NT2/D1 (cell line): ENCODE results near the gene ZDHHC11.
"Not testable (repeated sequence)": the region's sequence is repeated elsewhere in the genome, so short reads cannot be mapped to it uniquely, and the experiment has no call there.

Experiments
- DNase-seq: peaks from one replicate; pipeline ENCODE4 v3.0.0-alpha.2; 2011; ENCODE audit warnings: low read depth, low spot score
- H3K27me3 ChIP-seq: 2 replicates; pipeline ENCODE4 v1.6.0; 2011; ENCODE audit warnings: mild to moderate bottlenecking; ENCODE audit not compliant: insufficient read length, insufficient read depth
- H3K36me3 ChIP-seq: 2 replicates; pipeline ENCODE4 v1.6.1; 2011; ENCODE audit warnings: mild to moderate bottlenecking, low read length, mixed read lengths; ENCODE audit not compliant: insufficient read depth, insufficient read length
- H3K4me1 ChIP-seq: 2 replicates; pipeline ENCODE4 v1.5.1; 2011; ENCODE audit not compliant: insufficient read depth, insufficient read length
- H3K4me3 ChIP-seq: 2 replicates; pipeline ENCODE4 v1.5.1; 2011; ENCODE audit warnings: low read depth; ENCODE audit not compliant: insufficient read length
- H3K9ac ChIP-seq: 2 replicates; pipeline ENCODE4 v1.6.0; 2011; ENCODE audit warnings: low read depth; ENCODE audit not compliant: insufficient read length
- H3K9me3 ChIP-seq: 2 replicates; pipeline ENCODE4 v1.5.1; 2011; ENCODE audit warnings: mild to moderate bottlenecking, low read length; ENCODE audit not compliant: insufficient read depth
- SUZ12 ChIP-seq: IDR thresholded peaks from 2 replicates; pipeline ENCODE4 v1.6.1; 2011; ENCODE audit not compliant: insufficient read length, insufficient read depth; ENCODE audit errors: extremely low read depth
- YY1 ChIP-seq: IDR thresholded peaks from 2 replicates; pipeline ENCODE4 v1.6.1; 2011; ENCODE audit not compliant: insufficient read length, insufficient read depth
- ZNF274 ChIP-seq: IDR thresholded peaks from 2 replicates; pipeline ENCODE4 v1.6.1; 2011; ENCODE audit warnings: mild to moderate bottlenecking, low read depth, low read length

ZDHHC11 gene

DNA sequence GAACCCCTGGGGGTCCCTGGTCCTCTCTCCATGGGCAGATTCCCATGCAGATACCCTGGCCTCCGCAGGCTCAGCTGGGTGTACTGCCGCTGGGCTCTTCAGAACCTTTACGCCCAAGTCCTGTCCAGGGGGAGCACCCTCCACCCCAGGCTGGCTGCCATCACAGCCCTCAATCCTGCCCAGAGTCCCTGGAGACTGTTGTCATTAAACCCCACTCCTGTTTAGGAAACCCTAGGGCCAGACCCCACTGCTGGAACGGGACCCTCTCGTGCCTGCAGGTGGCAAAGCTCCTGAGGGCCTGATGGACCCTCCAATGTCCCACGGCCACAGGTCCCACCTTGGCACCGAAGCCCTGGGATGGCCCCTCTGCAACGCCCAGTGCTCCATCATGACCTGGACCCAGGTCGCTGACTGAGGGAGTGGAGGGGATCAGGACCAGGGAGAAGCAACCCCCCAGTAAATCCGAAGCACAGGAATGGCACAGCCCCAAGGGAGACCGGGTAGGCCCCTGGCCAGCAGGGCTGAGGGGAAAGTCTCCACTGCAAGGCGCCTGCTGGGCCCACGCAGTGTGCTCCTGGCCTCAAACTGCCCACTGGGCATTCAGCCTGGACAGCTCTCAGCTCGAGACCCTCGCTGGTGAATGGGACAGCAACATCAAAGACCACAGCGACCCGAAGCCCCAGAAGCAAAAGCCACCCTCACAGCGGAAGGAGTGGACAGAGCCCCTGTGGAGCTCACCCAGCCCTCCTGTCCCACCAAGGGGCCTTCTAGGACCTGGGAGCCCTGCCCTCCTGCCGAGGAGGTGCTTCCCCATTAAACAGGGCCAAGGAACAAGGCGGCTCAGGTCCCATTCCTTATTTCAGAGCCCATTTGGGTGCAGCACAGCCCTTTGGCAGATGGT is 74.6 kb downstream of the ZDHHC11 start:
- Histone ChIP-seq H3K9ac (no peak overlapping the region), H3K4me3 (no peak overlapping the region), H3K27me3 (no peaks in the 10 kb centered on the region), H3K36me3 (no peaks in the 10 kb centered on the region), H3K4me1 (peaks cover 2% of the 10 kb centered on the region), H3K9me3 (no peaks in the 10 kb centered on the region)
- TF ChIP-seq SUZ12 = no peak
- TF ChIP-seq YY1 = no peak
- TF ChIP-seq ZNF274 = no peak
- no peak for DNase-seq

DNA sequence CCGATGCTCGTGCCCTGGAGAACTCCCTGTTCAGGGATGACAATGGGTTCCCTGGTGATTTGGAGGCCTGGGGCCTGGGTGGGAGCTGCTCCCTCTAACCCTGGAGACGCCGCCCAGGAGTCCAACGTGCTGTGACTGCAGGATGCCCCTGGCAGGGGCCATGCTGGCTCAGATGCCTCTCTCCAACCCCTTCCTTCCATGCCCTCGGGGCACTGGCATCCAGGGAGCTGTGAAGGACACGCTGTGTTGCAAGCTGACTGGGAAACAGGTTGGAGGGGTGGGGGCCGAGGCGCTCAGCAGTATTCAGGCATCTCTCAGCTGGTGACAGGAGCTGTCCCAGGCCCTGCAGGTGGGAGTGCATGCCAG is 75.2 kb downstream of the ZDHHC11 start:
- H3K27me3 ChIP-seq, H3K9ac ChIP-seq, H3K36me3 ChIP-seq, H3K4me1 ChIP-seq, DNase-seq, H3K9me3 ChIP-seq, H3K4me3 ChIP-seq: not testable (repeated sequence)

DNA sequence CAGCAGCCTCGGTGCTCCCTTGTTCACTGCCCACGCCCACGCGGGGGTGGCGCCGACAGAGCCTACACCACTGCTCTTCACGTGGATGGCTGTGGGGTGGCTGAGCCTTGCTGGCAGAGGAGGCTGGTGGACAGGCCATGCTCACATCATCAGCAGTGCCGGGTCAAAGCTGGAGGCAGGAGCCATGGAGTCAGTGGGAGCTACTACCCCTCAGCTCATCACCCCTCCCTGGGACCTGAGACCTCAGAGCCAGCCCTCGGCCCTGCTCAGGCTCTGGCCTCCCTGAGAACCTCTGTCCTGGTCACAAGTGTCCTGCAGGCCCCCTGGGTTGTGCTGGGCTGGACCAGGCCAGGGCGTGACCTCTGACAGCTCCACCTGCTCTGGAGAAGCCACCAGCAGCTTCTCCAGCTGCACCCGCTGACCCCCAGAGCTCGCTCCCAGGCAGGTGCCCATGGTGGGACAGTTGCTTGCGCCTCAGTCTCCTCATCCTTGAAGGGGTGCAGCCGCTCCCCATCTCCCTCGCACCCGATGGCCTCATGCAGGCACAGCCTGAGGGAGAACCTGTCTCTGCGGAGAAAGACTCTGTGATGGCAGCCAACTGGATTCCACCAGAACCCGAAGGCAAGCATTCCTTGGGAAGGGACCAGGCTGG is 75.8 kb downstream of the ZDHHC11 start:
- not testable (repeated sequence) for H3K9me3 ChIP-seq, DNase-seq, H3K9ac ChIP-seq

DNA sequence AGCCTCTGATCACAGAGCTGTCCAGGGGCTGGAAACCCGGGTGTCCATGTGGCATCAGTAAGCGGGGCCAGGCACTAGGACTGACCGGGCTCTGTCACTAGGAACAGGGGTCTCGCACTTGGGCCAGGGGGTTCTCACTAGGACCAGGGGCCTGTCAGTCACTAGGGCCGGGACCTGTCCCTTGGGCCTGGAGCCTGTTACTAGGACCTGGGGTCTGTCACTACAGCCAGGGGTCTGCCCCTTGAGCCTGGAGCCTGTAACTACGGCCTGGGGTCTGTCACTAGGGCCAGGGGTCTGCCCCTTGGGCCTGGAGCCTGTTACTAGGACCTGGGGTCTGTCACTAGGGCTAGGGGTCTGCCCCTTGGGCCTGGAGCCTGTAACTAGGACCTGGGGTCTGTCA is 76.5 kb downstream of the ZDHHC11 start:
- not testable (repeated sequence) for H3K27me3 ChIP-seq, H3K4me1 ChIP-seq, H3K9ac ChIP-seq, H3K4me3 ChIP-seq, DNase-seq, H3K9me3 ChIP-seq, H3K36me3 ChIP-seq

More for the DNA sequence above, 75.8 kb downstream of the ZDHHC11 start:
- H3K4me1 ChIP-seq, H3K27me3 ChIP-seq, H3K4me3 ChIP-seq, H3K36me3 ChIP-seq: not testable (repeated sequence)

DNA sequence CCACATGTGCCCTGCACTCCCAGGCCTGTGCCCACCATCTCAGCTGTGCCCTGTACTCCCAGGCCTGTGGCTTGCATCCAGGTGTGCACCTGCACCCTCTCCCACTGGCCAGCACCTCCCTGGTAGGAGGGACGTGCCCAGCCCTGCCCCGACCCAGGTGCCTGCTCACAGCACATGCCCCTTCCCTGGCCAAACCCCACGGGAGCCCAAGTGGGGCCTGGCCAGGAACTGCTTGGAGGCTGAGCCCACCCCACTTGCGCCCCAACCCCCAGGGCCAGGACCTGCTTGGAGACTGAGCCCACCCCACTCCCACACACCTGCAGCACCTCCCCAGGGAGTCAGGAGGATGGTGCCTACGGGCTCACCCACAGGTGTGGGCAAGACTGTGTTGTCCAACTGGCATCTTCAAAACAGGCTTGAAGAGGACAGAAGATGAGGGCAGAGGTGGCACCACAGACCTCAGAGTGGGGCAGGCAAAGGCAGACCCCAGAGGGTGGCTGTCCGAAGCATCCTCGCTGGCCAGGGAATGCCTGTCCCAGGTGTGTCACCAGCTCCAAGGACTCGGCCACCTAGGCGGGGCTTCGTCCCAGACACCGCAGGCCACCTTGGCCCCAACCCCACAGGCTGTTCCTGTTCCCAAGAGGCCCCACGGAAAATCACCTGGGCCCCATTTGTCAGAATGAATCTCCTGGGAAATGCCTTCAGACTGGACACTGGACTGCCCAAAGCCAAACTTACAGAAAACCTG is 77.1 kb downstream of the ZDHHC11 start:
- no peak for DNase-seq
- Histone ChIP-seq H3K27me3 (no peaks in the 10 kb centered on the region), H3K9ac (no peak overlapping the region), H3K4me1 (peaks cover 2% of the 10 kb centered on the region), H3K9me3 (no peaks in the 10 kb centered on the region), H3K4me3 (no peak overlapping the region), H3K36me3 (no peaks in the 10 kb centered on the region)
- TF ChIP-seq SUZ12 (no peak), ZNF274 (no peak)

DNA sequence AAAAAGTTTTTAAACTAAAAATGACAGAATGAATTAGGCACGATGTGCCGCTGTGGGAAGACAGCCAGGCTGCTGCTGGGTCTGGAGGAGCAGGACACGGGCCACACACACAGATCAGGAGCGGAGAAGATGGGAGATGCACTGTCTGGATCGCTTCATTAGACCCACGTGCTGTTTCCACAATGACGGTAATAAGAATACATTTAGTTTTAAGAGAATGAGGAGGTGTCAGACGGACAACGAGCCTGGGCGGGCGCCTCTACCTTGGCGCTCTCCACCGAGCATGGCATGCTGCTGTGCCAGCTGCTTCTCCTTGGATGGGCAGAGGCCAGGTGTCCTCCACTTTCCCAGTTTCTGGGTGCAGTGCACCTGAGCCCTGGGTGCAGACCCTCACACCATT is 77.9 kb downstream of the ZDHHC11 start:
- H3K9me3 ChIP-seq, H3K4me1 ChIP-seq, H3K9ac ChIP-seq, H3K4me3 ChIP-seq, DNase-seq, H3K27me3 ChIP-seq, H3K36me3 ChIP-seq: not testable (repeated sequence)

DNA sequence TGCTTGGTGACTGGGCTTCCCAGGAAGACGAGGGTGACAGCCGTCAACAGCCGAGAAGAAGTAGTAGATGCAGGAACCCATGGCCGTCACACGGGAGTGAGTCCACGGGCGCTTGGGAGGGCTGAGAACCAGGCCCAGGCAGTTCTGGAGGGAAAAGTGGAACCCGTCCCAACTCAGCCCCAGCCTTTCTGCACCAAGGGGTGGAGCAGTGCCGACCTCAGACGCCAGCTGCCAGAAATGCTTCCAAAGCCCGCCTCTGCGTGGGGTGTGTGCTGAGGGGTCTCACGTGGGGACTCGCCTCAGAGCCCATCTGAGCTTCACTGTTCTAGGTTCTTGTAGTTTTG is 78.3 kb downstream of the ZDHHC11 start:
- not testable (repeated sequence) for DNase-seq, H3K9ac ChIP-seq, H3K9me3 ChIP-seq, H3K27me3 ChIP-seq, H3K4me1 ChIP-seq, H3K4me3 ChIP-seq, H3K36me3 ChIP-seq

DNA sequence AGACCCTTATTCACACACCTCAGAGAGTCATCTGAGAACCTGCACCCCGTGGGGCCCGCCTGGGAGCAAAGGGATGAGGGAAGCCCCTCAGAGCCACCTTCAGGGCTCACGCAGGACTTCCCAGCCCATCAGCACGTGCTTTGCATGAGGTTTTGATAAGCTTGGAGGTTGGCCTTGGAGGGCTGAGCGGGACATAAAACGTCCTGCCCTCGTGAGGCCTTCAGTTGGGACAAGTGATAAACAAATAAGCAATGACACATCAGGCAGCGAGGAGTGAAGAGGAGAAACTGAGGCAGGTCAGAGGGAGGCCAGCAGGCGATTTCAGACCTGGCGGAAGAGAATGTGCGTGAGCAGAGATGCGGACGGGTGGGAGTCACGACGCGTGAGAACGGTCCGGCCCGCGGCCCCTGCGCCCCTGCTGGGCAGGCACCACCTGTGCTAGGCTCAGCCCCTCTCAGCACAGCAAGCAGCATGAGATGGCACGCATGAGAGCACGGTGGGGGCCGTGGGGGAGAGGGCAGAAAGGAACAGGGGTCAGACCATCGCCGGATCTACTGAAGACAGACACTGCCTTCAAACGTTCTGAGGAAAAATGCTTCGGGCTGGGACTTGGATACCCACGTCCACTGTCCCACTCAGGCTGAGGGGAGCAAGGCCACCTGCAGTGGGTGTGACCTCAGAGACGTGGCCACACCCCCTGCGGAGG is 78.8 kb downstream of the ZDHHC11 start:
- H3K27me3 ChIP-seq, H3K9ac ChIP-seq, H3K4me3 ChIP-seq, H3K36me3 ChIP-seq, DNase-seq, H3K4me1 ChIP-seq, H3K9me3 ChIP-seq: not testable (repeated sequence)

DNA sequence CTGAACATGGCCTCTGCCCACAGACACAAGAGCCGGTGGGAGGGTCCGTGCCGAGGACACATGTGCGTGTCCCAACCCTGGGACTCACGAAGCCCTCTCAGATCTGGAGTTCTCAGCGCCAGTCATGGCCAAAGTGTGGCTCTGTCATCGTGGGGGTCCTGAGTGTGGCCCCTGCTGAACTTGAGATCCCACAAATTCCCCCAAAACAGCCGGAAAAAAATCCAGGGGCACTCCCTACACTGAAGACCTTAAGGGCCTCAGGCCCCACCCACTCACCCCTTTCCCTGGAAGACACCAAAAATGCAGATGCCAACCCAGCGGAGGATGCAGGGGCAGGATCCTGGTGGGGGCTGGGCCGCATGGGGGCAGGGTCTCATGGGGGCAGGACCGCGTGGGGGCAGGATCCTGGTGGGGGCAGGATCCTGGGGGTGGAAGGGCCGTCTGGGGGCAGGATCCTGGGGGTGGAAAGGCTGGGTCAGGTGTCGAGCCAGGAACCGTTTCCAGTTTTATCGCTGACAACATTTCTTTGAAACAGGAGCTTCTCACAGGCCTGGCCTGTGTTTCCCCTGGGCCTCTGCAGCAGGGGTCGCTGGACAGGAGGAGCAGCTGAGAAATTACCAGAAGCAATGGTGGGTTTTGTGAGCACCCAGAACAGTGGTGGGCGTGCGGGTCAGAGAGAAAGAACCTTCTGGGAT is 79.6 kb downstream of the ZDHHC11 start:
- not testable (repeated sequence) for H3K36me3 ChIP-seq, DNase-seq, H3K9ac ChIP-seq, H3K4me3 ChIP-seq, H3K27me3 ChIP-seq, H3K4me1 ChIP-seq, H3K9me3 ChIP-seq

DNA sequence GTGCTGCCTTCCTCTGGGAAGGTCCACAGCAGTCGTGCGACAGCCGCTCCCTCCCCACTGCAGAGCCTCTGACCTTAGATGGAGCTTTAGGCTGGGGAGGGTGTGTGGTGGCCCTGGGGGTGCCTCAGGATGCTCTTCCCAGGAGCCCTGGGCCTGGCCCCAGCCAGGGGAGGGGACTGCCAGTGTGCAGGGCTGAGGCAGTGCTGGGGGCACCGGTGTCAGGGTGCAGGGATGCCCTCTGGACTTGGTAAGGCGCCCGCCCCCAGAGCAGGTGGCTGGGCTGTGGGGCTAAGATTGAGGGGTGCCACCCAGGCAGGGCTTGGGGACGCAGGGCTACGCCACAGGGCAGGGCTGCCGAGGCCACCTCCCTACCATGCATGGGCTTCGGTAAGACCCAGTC is 80.2 kb downstream of the ZDHHC11 start:
- H3K27me3 ChIP-seq, H3K4me1 ChIP-seq, H3K4me3 ChIP-seq, H3K9ac ChIP-seq, H3K9me3 ChIP-seq, DNase-seq, H3K36me3 ChIP-seq: not testable (repeated sequence)
